ENCODE data around the gene C12orf60.

- TF ChIP-seq SUZ12 (IDR thresholded peaks at IDR 0.05; ENCODE audit: extremely low read depth, insufficient read depth, insufficient read length): no peak
- no peak for TF ChIP-seq YY1 (IDR thresholded peaks at IDR 0.05; ENCODE audit: insufficient read depth, insufficient read length)
Measured at GRCh38 chr12:14852880-14853279, 49.4 kb downstream of the C12orf60 start.
